ENCODE data around the gene ECT2L.

GRCh38 chr6:138774370-138774769, 21.5 kb upstream of the ECT2L start:
- TF ChIP-seq, protein P1, sequence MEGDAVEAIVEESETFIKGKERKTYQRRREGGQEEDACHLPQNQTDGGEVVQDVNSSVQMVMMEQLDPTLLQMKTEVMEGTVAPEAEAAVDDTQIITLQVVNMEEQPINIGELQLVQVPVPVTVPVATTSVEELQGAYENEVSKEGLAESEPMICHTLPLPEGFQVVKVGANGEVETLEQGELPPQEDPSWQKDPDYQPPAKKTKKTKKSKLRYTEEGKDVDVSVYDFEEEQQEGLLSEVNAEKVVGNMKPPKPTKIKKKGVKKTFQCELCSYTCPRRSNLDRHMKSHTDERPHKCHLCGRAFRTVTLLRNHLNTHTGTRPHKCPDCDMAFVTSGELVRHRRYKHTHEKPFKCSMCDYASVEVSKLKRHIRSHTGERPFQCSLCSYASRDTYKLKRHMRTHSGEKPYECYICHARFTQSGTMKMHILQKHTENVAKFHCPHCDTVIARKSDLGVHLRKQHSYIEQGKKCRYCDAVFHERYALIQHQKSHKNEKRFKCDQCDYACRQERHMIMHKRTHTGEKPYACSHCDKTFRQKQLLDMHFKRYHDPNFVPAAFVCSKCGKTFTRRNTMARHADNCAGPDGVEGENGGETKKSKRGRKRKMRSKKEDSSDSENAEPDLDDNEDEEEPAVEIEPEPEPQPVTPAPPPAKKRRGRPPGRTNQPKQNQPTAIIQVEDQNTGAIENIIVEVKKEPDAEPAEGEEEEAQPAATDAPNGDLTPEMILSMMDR (IDR thresholded peaks at IDR 0.05; ENCODE audit: insufficient read depth, low read length, poor library complexity, severe bottlenecking) = no peak
- TF ChIP-seq EZH2phosphoT487 (conservative IDR thresholded peaks at IDR 0.05; ENCODE audit: low read length) = no peak
